Caki2 (cell line): Measurements from ENCODE around the gene HEG1. TPM values are rescaled to one million over a fixed set of nuclear protein-coding genes. Genes with fewer than 3 reads are reported as not detected.

ENCODE experiments used
- DNase-seq: peaks from one replicate; pipeline ENCODE4 v3.0.0-alpha.2; 2015; ENCODE audit warnings: low read depth
- in situ Hi-C: cut with HindIII; loops from 2 replicates; pipeline ENCODE4 v1.10.0; 2016; ENCODE audit warnings: low sequenced_read_pairs, low pct_unique_long_range_greater_than_20kb, mixed read lengths
- total RNA-seq: library from RNA; depleted of rRNA; stranded (reverse); fragments of >200 nt; shearing (Covaris generic); gene quantifications from 2 replicates; pipeline ENCODE4 v1.2.3, GENCODE V29; 2014; ENCODE audit warnings: low replicate concordance

Gene HEG1
- total RNA-seq, 1 experiment from 2014 or later, result 5.0 TPM

DNA sequence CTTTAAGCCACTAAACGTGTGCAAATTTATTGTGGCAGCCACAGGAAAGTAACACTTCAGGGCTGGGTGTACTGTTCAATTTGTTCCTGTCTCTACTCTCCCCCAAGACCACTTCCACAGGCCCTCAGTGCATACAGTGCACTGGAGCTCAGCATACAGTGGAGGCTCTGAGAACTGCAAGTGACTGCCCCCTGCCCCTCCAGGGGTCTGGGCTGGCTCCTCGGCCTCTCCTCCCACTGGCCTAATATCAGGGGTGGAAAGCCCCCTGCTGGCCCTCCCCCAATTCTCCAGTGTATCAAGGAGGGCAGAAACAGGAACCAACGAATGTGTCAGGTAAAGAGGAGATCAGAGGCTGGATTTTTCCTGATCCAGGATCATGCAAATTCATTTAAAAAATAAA, 19.9 kb upstream of the HEG1 start:
- in situ Hi-C loops, result no loop called here
- DNase-seq, result no peak

DNA sequence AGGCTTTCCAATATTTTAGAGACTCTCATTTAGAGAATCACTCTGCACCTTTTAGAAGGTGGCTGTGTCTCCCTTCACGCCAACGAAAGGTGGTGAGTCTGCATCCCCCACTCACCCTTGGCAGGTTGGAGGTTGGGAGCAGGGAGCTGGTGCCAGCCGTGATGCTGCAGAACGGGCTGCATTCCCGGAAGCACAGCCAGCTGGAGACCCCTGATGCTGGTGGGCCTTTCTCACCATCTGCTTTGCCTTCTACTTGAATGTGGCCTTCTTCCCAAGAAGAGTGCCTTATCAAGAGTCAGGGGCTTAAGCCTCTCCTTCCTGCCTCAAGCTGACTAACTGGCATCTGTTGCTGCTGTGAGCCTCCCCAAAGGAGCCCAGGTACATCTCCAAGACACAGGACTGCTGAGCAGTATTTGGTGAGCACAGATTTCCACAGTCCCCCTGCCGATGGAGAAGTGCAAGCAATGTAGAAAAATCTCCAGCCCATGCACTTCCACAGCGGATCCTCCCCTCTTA, 17.7 kb upstream of the HEG1 start:
- DNase-seq, result no peak
- in situ Hi-C loops, result no loop called here

GRCh38 chr3:125072749-125073389, 17.1 kb upstream of the HEG1 start:
- no peak for DNase-seq
- in situ Hi-C loops, result no loop called here

DNA sequence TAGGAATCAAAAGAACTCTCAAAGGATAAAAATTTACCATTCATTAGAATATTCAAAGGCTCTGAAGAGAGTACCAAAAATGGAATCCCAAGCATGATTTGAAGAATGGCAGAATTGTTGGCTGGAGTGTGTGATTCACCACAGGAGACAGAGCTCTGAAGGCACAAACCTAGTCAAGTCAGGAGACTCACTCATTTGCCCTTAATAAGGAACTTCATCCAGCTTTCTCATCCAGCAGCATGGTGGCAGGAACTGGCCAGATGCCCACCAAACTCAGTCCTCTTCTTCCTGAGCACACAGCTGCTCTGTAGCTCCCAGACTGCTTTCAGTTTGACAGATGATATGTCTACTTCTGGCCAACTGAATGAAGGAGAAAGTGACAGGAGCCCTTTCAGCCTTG, 16.5 kb upstream of the HEG1 start:
- in situ Hi-C loops, result no loop called here
- no peak for DNase-seq

GRCh38 chr3:125069968-125070745, 14.4 kb upstream of the HEG1 start:
- DNase-seq, result no peak
- in situ Hi-C loops, result no loop called here

DNA sequence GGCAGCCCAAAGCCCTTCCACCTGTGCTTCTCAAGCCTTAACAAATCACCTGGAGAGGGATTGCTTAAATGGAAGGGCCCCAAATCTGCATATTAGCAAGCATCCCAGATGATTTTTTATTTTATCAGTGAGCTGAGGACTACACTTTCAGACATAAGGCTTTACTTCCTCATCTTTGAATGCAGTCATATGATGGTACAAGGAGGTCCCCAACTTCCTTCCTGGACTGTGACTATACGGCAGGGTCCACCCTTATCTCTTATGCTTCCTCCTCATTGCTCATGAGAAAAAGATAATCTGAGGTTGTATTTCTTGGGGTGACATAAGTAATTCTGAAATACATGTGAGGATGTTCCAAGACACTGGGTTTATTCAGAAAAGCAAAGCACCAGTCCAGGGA, 13.7 kb upstream of the HEG1 start:
- in situ Hi-C loops, result no loop called here

DNA sequence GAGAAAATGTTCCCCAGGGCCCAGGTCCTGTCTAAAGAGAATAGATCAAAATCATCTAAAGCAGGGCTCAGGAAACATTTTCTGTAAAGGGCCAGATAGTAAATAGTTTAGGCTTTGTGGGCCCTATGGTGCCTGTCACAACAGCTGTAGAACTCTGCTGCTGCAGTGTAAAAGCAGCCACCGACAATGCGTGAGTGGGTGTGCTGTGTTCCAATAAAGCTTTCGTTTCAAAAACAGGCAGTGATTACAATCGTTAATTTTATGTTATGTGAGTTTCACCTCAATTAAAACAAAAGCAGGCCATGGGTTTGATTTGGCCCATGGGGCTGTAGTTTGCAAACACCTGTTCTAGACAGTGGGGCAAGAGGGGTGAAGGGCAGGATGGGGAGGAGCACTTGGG, 12.5 kb upstream of the HEG1 start:
- in situ Hi-C loops, result no loop called here

More for the DNA sequence above, 13.7 kb upstream of the HEG1 start:
- DNase-seq, result no peak

GRCh38 chr3:125067225-125067624, 11.4 kb upstream of the HEG1 start:
- DNase-seq, result no peak
- in situ Hi-C loops, result no loop called here

More for the DNA sequence above, 12.5 kb upstream of the HEG1 start:
- DNase-seq, result no peak

DNA sequence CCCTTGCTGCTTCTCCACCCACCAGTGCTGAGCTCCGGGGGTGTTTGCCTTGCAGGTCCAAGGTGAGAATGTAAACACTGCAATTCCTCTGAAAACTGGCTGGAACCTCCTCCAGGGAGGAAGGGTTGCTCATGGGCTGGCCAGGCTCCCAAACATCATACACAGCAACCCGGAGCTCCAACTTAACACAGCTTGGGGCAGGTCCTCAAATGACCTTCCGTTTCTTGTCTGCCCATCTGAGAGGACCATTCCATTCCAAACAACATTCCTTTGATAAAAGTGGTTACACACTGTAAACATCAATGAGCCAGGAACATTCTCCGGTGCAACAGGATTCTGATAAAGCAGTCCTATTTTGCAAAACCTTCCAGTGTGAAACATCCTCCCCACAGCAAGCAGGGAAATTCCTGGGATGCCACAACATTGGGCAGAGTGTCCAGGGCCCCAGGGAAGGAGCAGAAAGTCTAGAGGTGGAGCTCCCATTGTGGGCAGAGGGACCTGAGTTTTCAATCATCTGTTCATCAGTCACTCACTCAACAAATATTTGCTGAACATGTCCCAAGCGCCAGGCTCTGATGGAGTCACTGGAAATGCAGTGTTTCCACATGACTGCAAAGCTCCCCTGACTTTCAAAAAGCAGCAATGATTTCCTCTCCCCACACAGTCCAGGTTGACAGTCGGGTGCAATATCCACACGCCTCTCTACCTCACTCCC, 7.3 kb upstream of the HEG1 start:
- DNase-seq, result peak; percentile 81
- in situ Hi-C loops, result no loop called here

DNA sequence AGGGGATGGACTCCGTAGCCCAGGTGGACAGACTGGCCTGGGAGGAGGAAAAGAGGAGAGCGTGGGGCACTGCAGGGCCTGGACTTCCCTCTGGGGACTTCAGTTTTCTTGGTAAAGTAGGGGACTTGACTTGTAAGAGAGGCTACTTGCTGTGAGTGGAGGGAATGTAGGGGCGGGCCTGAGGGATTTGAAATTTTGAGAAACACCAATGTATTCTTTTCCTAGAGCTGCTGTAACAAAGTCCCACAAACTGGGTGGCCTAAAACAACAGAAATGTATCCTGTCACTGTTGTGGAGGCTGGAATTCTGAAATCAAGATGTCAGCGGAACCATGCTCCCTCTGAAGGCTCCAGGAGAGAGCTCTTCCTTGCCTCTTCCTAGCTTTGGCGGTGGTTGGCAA, 5.8 kb upstream of the HEG1 start:
- in situ Hi-C loops, result no loop called here
- DNase-seq, result no peak

GRCh38 chr3:125061170-125061569, 5.4 kb upstream of the HEG1 start:
- no peak for DNase-seq
- in situ Hi-C loops, result no loop called here

DNA sequence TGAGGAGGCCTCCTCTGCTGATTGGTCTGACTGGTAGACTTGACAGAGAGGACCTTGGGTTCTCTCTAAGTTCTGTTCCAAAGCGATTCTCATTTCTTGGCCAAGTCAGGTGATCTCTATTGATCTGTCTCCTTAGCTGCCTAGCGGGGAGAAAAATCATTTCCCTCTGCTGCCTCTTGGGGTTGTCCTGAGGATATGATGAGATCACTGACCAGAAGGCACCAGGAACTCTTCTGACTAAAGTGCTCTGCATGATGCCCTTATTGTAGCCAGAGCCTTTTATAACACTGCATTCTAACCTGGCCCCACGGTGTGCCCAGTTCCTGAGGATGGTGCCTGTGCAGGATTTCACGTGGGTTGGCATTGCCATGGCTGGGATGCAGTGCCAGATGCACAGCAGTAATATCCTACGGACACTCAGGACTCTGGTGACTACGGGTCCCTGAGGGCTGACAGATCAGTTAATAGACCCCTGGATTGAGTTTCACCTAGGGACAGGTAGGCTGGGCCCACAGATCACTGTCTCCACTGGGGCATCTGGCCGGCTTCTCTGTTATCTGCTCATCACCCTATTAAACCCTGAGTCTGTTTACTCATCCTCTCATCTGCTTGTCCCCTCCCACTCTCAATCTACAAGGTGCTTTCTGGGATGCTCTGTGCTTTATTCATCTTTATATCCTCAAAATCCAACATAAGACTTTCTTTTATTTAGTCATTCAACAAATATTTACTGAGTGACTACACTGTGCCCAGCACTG, 3.9 kb upstream of the HEG1 start:
- no peak for DNase-seq
- in situ Hi-C loops, result no loop called here

GRCh38 chr3:125058959-125059358, 3.2 kb upstream of the HEG1 start:
- in situ Hi-C loops, result no loop called here
- no peak for DNase-seq

GRCh38 chr3:125058529-125058928, 2.7 kb upstream of the HEG1 start:
- DNase-seq, result no peak
- in situ Hi-C loops, result no loop called here

DNA sequence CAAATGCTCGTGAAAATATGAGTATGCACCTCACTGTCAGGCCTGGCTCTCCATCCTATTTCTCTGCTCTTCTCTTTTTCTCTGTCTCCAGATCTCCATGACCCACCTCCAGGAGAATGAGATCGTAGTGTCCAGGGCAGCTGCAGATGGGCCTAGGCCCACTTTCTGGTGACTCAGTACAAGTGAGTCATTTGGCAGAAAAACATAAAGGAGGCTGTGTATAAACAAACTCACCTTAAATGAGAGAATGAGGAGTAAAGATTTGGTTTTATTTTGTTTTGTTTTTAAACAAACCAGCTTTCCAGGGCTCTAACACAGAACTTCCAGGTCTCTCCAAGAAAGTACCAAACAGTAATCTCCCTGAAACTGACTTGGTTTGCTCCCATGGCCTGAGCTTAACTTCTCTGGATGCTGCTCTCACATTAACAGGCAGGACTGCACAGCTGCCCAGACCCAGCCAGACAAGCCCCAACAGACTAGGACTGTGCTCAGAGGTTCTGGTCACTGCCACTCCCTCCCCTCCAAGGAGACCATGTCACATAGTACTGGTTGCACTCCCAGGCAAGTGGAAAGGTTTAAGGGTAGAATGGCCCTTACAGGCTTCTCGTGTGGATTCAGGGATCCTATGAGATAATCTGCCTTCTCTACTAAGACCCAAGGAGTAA, 1.5 kb upstream of the HEG1 start:
- in situ Hi-C loops, result no loop called here

DNA sequence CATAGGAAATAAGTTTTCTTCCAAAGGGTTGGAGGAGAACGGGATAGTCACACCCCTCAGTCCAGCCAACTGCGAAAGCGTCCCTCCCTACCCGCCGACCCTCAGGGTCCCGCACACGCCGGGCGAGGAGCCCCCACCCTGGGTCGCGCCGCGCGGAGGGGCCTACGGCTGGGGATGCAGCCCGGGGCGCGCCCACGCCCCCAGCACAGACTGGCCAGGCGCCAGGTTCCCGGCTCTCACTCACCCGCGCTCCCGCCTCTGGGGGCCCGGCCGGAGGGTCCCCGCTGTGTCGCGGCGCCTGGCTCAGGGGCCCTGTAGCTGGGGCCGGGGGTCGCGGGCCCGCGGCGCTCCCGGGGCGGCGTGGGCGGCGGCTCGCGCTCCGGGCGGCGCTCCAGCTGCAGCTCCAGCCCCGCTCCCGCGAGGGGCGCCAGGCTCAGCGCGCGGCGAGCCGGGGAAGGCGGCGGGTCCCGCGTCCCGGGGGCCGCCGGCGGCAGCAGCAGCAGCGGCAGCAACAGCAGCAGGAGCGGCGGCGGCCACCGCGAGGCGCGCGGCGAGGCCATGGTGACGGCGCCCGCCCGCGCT, 375 bp downstream of the HEG1 start:
- in situ Hi-C loops, result no loop called here
- DNase-seq, result no peak

More for the DNA sequence above, 1.5 kb upstream of the HEG1 start:
- DNase-seq, result peak; percentile 52

DNA sequence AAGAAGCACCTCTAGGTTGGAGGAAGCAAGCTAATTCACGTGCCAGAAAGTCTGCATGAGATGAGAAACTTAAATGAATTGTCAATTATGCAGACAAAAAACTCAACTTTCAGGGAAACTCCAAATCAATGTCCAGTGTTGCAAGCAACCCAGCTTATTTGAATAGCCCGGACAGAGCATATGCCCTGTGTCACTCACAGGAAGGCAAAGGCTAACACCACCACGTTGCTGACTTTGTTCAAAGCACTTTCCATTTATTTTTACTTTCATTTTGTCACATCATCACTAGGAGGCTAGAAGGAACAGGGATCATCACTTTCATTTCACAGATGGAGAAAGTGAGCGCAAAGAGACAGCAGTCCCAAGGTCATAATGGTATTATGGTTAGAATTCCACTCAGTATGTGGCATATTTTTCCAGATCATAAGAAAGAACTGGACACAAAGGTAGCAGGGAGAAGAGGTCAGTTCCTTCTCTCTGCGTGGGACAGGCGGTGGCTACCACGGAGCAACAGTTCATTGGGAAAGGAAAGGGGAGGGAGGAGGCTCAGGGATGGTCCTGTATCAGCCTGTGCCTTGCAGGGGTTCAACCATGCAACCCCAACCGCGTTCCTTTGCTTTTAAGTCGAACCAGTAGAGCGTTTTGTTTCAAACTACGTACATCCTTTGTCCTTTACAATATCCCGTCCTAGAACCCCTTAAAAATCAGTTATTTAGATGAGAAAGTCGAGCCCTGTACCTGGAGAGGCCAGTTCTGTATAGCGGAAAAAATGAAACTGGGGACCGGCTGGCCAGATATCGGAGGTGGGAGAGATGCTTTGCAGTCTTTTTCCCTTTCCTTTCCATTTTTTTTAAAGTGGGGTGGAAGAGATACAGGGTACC, 1.1 kb downstream of the HEG1 start:
- in situ Hi-C loops, result no loop called here
- DNase-seq, result peak; percentile 55
